ENCODE results near the gene CCDC88C.

- TF ChIP-seq POLR2A (IDR thresholded peaks at IDR 0.05; ENCODE audit: low read length) (no peak), GATA1 (IDR thresholded peaks at IDR 0.05; ENCODE audit: low read depth, low read length) (no peak)
These were observed 888 bp downstream of the CCDC88C start for GRCh38 chr14:91416744-91417119.
